RPMI8226 (cell line): ENCODE data around the gene POFUT2.

Experiments used
- DNase-seq: peaks from one replicate; pipeline ENCODE4 v3.0.0-alpha.2; 2015

POFUT2 gene

GRCh38 chr21:45281411-45282282, 6.0 kb downstream of the POFUT2 start:
- DNase-seq, result no peak

GRCh38 chr21:45280969-45281368, 6.7 kb downstream of the POFUT2 start:
- no peak for DNase-seq

GRCh38 chr21:45280178-45280821, 7.4 kb downstream of the POFUT2 start:
- no peak for DNase-seq

GRCh38 chr21:45279446-45280177, 8.1 kb downstream of the POFUT2 start:
- DNase-seq, result no peak

- no peak for DNase-seq
Observed at GRCh38 chr21:45278156-45278911, 9.4 kb downstream of the POFUT2 start.

GRCh38 chr21:45277101-45278045, 10.3 kb downstream of the POFUT2 start:
- no peak for DNase-seq

GRCh38 chr21:45276596-45276995, 11.1 kb downstream of the POFUT2 start:
- no peak for DNase-seq

GRCh38 chr21:45270306-45270821, 17.3 kb downstream of the POFUT2 start:
- DNase-seq, result no peak

GRCh38 chr21:45269861-45270260, 17.8 kb downstream of the POFUT2 start:
- no peak for DNase-seq

GRCh38 chr21:45267390-45267760, 20.3 kb downstream of the POFUT2 start:
- DNase-seq, result no peak

- DNase-seq, result no peak
Observed at GRCh38 chr21:45266518-45267389, 20.9 kb downstream of the POFUT2 start.

GRCh38 chr21:45265721-45266517, 21.8 kb downstream of the POFUT2 start:
- DNase-seq, result no peak

GRCh38 chr21:45264912-45265515, 22.7 kb downstream of the POFUT2 start:
- no peak for DNase-seq

GRCh38 chr21:45264146-45264911, 23.4 kb downstream of the POFUT2 start:
- DNase-seq, result no peak

- no peak for DNase-seq
Observed at GRCh38 chr21:45263534-45263933, 24.2 kb downstream of the POFUT2 start.

GRCh38 chr21:45262616-45263015, 25.1 kb downstream of the POFUT2 start:
- no peak for DNase-seq

GRCh38 chr21:45262041-45262581, 25.6 kb downstream of the POFUT2 start:
- DNase-seq, result no peak

- no peak for DNase-seq
Observed at GRCh38 chr21:45261093-45261492, 26.6 kb downstream of the POFUT2 start.
